ENCODE data around the gene CREB3L1. TPM values are rescaled to one million over a fixed set of nuclear protein-coding genes. Genes with fewer than 3 reads are reported as not detected.

Gene CREB3L1
- total RNA-seq, 4 donors from 2014 or later, result 0.27 to 0.69 (median 0.57) TPM

- peak in 1 of 2 donors; percentile 19 for DNase-seq
- Histone ChIP-seq H3K27ac (peak overlapping the region in 1 of 4 donors; percentile 43), H3K36me3 (no peaks in the 10 kb centered on the region), H3K9me3 (no peaks in the 10 kb centered on the region), H3K27me3 (peaks cover 12 to 30% (median 19%) of the 10 kb centered on the region in 3 donors), H3K4me1 (peaks cover 12 to 16% of the 10 kb centered on the region in 2 donors), H3K4me3 (peak overlapping the region in 3 of 4 donors; percentile 1 to 5 (median 4))
- ATAC-seq, result peak; percentile 49 to 53
- intact Hi-C loops (cut with DNase I; ENCODE audit: low total_unique reads), result no loop called here
- in situ Hi-C loops (cut with MboI; ENCODE audit: low sequenced_read_pairs in 4 of 4), result no loop called here
- TF ChIP-seq CTCF (IDR thresholded peaks at IDR 0.05 in 4 of 5, conservative IDR thresholded peaks at IDR 0.05 in 1 of 5) (no peak), POLR2A (IDR thresholded peaks at IDR 0.05) (no peak)
Measured at GRCh38 chr11:46279126-46280099, 2.0 kb downstream of the CREB3L1 start.

GRCh38 chr11:46280706-46281105, 3.2 kb downstream of the CREB3L1 start:
- DNase-seq (no peak), ATAC-seq (no peak)
- peaks cover 12 to 19% of the 10 kb centered on the region in 2 donors for H3K4me1 ChIP-seq
- H3K27ac ChIP-seq, result no peak overlapping the region
- H3K27me3 ChIP-seq, result peaks cover 12 to 29% (median 19%) of the 10 kb centered on the region in 3 donors
- H3K36me3 ChIP-seq, result no peaks in the 10 kb centered on the region
- TF ChIP-seq CTCF (IDR thresholded peaks at IDR 0.05 in 4 of 5, conservative IDR thresholded peaks at IDR 0.05 in 1 of 5), result no peak
- no peak for TF ChIP-seq POLR2A (IDR thresholded peaks at IDR 0.05)
- H3K9me3 ChIP-seq, result no peaks in the 10 kb centered on the region
- H3K4me3 ChIP-seq, result no peak overlapping the region
- intact Hi-C loops (cut with DNase I; ENCODE audit: low total_unique reads) (no loop called here), in situ Hi-C loops (cut with MboI; ENCODE audit: low sequenced_read_pairs in 4 of 4) (no loop called here)

GRCh38 chr11:46281371-46281831, 3.9 kb downstream of the CREB3L1 start:
- intact Hi-C loops (cut with DNase I; ENCODE audit: low total_unique reads), result no loop called here
- Histone ChIP-seq H3K36me3 (no peaks in the 10 kb centered on the region), H3K9me3 (no peaks in the 10 kb centered on the region), H3K27ac (no peak overlapping the region), H3K4me3 (no peak overlapping the region), H3K27me3 (peaks cover 10 to 22% (median 13%) of the 10 kb centered on the region in 3 donors), H3K4me1 (peaks cover 8 to 19% of the 10 kb centered on the region in 2 donors)
- ATAC-seq, result no peak
- in situ Hi-C loops (cut with MboI; ENCODE audit: low sequenced_read_pairs in 4 of 4), result no loop called here
- no peak for TF ChIP-seq CTCF (IDR thresholded peaks at IDR 0.05 in 4 of 5, conservative IDR thresholded peaks at IDR 0.05 in 1 of 5)
- no peak for TF ChIP-seq POLR2A (IDR thresholded peaks at IDR 0.05)
- DNase-seq, result no peak

GRCh38 chr11:46285173-46285572, 7.7 kb downstream of the CREB3L1 start:
- in situ Hi-C loops (cut with MboI; ENCODE audit: low sequenced_read_pairs in 4 of 4) (no loop called here), intact Hi-C loops (cut with DNase I; ENCODE audit: low total_unique reads) (no loop called here)
- H3K9me3 ChIP-seq, result no peaks in the 10 kb centered on the region
- no peaks in the 10 kb centered on the region for H3K36me3 ChIP-seq
- no peak for TF ChIP-seq CTCF (IDR thresholded peaks at IDR 0.05 in 4 of 5, conservative IDR thresholded peaks at IDR 0.05 in 1 of 5)
- TF ChIP-seq POLR2A (IDR thresholded peaks at IDR 0.05), result no peak
- H3K27me3 ChIP-seq, result no peaks in the 10 kb centered on the region
- peak in 1 of 2 donors; percentile 16 for ATAC-seq
- no peak for DNase-seq
- H3K27ac ChIP-seq, result peak overlapping the region in 3 of 4 donors; percentile 1 to 52 (median 28)
- no peak overlapping the region for H3K4me3 ChIP-seq
- peaks cover 0 to 6% of the 10 kb centered on the region in 2 donors for H3K4me1 ChIP-seq

Measured in gastrocnemius medialis (tissue), 4 donors.